DND-41 (cell line): Measurements from ENCODE around the gene BRIP1.

Experiments
- EZH2 ChIP-seq: IDR thresholded peaks from 3 replicates; pipeline ENCODE4 v1.6.1; 2012; ENCODE audit warnings: borderline replicate concordance, low read depth, mild to moderate bottlenecking, moderate library complexity, low read length, inconsistent platforms; ENCODE audit not compliant: severe bottlenecking
- TF ChIP-seq, protein P1 (sequence below): IDR thresholded peaks from 2 replicates; pipeline ENCODE4 v1.5.1; 2012; ENCODE audit warnings: borderline replicate concordance, low read length, moderate library complexity, mild to moderate bottlenecking; ENCODE audit not compliant: poor library complexity, severe bottlenecking; ENCODE audit errors: extremely low read depth

GRCh38 chr17:61768405-61768804 lies 94.9 kb downstream of the BRIP1 start:
- TF ChIP-seq, protein P1, sequence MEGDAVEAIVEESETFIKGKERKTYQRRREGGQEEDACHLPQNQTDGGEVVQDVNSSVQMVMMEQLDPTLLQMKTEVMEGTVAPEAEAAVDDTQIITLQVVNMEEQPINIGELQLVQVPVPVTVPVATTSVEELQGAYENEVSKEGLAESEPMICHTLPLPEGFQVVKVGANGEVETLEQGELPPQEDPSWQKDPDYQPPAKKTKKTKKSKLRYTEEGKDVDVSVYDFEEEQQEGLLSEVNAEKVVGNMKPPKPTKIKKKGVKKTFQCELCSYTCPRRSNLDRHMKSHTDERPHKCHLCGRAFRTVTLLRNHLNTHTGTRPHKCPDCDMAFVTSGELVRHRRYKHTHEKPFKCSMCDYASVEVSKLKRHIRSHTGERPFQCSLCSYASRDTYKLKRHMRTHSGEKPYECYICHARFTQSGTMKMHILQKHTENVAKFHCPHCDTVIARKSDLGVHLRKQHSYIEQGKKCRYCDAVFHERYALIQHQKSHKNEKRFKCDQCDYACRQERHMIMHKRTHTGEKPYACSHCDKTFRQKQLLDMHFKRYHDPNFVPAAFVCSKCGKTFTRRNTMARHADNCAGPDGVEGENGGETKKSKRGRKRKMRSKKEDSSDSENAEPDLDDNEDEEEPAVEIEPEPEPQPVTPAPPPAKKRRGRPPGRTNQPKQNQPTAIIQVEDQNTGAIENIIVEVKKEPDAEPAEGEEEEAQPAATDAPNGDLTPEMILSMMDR = no peak
- no peak for TF ChIP-seq EZH2
